ENCODE results near the gene LECT2. TPM values are rescaled to one million over a fixed set of nuclear protein-coding genes. Genes with fewer than 3 reads are reported as not detected.

Gene LECT2
- total RNA-seq, result not detected
- long read RNA-seq, result 0 reads

DNA sequence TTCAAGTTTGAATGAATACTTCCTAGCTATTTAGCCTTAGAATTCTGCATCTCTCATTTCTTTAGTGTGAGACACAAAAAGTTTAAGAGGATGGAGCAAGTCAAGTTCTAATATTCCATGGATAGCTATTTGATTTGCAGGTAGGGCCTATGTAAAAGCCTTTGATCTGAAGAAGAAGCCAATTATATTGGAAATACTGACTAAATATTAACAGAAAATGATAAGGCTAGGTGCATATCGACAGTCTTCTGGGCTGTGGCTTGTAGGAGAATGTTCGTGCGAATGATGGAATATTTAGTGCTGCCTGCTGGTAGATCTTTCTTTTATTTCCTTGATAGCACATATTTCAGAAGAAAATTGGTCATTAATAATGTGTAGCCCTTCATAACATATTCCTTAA lies at the start of gene LECT2:
Gene LECT2, minus strand, starts transcription at position 85 of the 400 bp plus-strand sequence. CDS start 150 bp downstream, outside the sequence.
- Histone ChIP-seq H3K4me3 (no peak within 1 kb of the TSS), H3K27me3 (peaks cover 10% of the 10 kb centered on the region), H3K27ac (no peak within 1 kb of the TSS), H3K9me3 (no peaks in the 10 kb centered on the region), H3K4me1 (no peaks in the 10 kb centered on the region), H3K36me3 (no peaks in the 10 kb centered on the region)
- no peak for ATAC-seq
- no peak for DNase-seq
- no peak for TF ChIP-seq CTCF (IDR thresholded peaks at IDR 0.05)
- intact Hi-C loops (cut with DNase I), result no loop called here

GRCh38 chr5:136004436-136004835 lies 49.7 kb upstream of the LECT2 start:
- intact Hi-C loops (cut with DNase I), result no loop called here
- Histone ChIP-seq H3K4me3 (no peak overlapping the region), H3K27me3 (no peaks in the 10 kb centered on the region), H3K9me3 (no peaks in the 10 kb centered on the region), H3K36me3 (no peaks in the 10 kb centered on the region), H3K4me1 (peaks cover 3% of the 10 kb centered on the region), H3K27ac (no peak overlapping the region)
- no peak for DNase-seq
- TF ChIP-seq CTCF (IDR thresholded peaks at IDR 0.05), result no peak
- ATAC-seq, result peak; percentile 6

GRCh38 chr5:136001466-136001981 lies 46.7 kb upstream of the LECT2 start:
- Histone ChIP-seq H3K27me3 (no peaks in the 10 kb centered on the region), H3K4me1 (peaks cover 3% of the 10 kb centered on the region), H3K27ac (no peak overlapping the region), H3K9me3 (no peaks in the 10 kb centered on the region), H3K4me3 (no peak overlapping the region), H3K36me3 (no peaks in the 10 kb centered on the region)
- ATAC-seq, result peak; percentile 43
- intact Hi-C loops (cut with DNase I), result no loop called here
- TF ChIP-seq CTCF (IDR thresholded peaks at IDR 0.05), result no peak
- DNase-seq, result no peak

- Histone ChIP-seq H3K4me1 (peaks cover 3% of the 10 kb centered on the region), H3K27me3 (no peaks in the 10 kb centered on the region), H3K36me3 (no peaks in the 10 kb centered on the region), H3K27ac (no peak overlapping the region), H3K9me3 (no peaks in the 10 kb centered on the region), H3K4me3 (no peak overlapping the region)
- ATAC-seq (peak; percentile 48), DNase-seq (no peak)
- intact Hi-C loops (cut with DNase I), result no loop called here
- TF ChIP-seq CTCF (IDR thresholded peaks at IDR 0.05), result no peak
Measured at GRCh38 chr5:136000932-136001331, 46.1 kb upstream of the LECT2 start.

GRCh38 chr5:136000147-136000546 lies 45.4 kb upstream of the LECT2 start:
- no peak for ATAC-seq

More at GRCh38 chr5:136000147-136000546, 45.4 kb upstream of the LECT2 start:
- Histone ChIP-seq H3K9me3 (no peaks in the 10 kb centered on the region), H3K36me3 (no peaks in the 10 kb centered on the region), H3K4me1 (peaks cover 3% of the 10 kb centered on the region), H3K4me3 (no peak overlapping the region), H3K27me3 (no peaks in the 10 kb centered on the region), H3K27ac (no peak overlapping the region)
- intact Hi-C loops (cut with DNase I), result no loop called here
- DNase-seq, result no peak
- TF ChIP-seq CTCF (IDR thresholded peaks at IDR 0.05), result no peak
